PC-3 (cell line): ENCODE data around the gene POLR2F.

ENCODE experiments used
- EZH2phosphoT487 ChIP-seq: fragments of 300-600 bp; sonication (generic); IDR thresholded peaks from 2 replicates; pipeline ENCODE4 v1.6.1; 2018; ENCODE audit warnings: mild to moderate bottlenecking, antibody characterized with exemption, low read length, borderline replicate concordance
- TF ChIP-seq, protein P1 (sequence below): fragments of 300-600 bp; sonication (generic); conservative IDR thresholded peaks from 2 replicates; pipeline ENCODE4 v1.5.1; 2017; ENCODE audit warnings: antibody characterized with exemption, low read depth, mild to moderate bottlenecking, low read length

DNA sequence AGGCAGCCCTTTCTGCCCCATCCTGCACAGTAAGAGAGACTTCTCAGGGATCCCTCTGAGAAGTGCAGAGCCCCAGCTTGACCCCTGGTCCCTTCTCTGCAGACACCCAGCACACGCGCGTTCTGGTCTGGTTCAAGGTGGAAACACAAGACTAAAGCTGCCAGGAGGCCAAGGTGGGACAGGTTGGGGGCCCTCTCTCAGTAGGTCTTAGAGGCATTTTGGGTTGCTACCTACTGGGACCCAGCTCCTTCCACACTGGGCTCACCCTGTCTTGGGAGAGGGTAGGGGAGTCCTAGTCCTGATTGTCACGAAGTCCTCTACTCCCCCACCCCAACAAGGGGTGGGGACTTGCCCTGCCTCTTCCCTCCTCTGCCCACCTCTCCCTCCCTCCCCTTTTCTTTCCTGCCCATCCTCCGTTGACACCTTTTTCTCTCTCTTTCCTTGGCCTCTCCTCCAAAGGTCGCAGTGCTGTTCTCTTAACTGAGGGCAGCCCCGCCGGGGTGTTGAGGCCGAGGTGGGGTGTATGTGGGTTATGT lies 31.6 kb downstream of the POLR2F start:
- TF ChIP-seq EZH2phosphoT487 = no peak
- TF ChIP-seq, protein P1, sequence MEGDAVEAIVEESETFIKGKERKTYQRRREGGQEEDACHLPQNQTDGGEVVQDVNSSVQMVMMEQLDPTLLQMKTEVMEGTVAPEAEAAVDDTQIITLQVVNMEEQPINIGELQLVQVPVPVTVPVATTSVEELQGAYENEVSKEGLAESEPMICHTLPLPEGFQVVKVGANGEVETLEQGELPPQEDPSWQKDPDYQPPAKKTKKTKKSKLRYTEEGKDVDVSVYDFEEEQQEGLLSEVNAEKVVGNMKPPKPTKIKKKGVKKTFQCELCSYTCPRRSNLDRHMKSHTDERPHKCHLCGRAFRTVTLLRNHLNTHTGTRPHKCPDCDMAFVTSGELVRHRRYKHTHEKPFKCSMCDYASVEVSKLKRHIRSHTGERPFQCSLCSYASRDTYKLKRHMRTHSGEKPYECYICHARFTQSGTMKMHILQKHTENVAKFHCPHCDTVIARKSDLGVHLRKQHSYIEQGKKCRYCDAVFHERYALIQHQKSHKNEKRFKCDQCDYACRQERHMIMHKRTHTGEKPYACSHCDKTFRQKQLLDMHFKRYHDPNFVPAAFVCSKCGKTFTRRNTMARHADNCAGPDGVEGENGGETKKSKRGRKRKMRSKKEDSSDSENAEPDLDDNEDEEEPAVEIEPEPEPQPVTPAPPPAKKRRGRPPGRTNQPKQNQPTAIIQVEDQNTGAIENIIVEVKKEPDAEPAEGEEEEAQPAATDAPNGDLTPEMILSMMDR = no peak
